Esophagus mucosa (tissue), 1 donor: ENCODE measurements around the gene CACNB2. TPM values are rescaled to one million over a fixed set of nuclear protein-coding genes. Genes with fewer than 3 reads are reported as not detected.

Experiments
- ATAC-seq: fragments of 200-7000 bp; cut with Tn5 transposase; one replicate; pipeline ENCODE4 v1.9.1; 2020
- total RNA-seq: library from RNA; stranded (reverse); gene quantifications from one replicate; pipeline ENCODE4 v1.2.4, GENCODE V29; 2023
- donor health status: DM: yes; HTN: yes; CAD: no.

CACNB2 gene
- total RNA-seq, 1 donor from 2014 or later: 0.40 TPM

DNA sequence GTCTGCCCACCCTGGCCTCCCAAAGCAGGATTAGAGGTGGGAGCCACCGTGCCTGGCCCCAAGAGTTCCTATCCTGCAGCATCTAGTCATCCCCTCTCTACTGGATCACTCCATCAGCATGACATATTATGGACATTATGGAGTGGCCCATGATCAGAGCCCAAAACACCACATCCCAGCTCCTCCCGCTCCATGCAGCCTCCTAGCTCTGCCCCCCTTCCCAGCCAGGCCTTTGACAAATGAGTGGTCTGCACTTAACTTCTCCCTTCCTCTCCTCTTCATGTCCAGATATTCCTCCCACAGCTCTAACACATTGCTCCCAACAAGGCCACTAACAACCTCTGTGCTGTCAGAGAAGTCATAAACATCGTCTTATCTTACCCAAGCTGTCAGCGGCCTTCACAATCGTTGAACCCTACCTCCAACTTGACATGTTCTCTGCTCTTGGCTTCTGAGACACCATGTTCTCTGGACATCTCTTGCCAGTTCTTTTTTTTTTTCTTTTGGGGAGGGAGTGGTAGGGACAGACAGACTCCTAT lies 323.5 kb downstream of the CACNB2 start:
- no peak for ATAC-seq

DNA sequence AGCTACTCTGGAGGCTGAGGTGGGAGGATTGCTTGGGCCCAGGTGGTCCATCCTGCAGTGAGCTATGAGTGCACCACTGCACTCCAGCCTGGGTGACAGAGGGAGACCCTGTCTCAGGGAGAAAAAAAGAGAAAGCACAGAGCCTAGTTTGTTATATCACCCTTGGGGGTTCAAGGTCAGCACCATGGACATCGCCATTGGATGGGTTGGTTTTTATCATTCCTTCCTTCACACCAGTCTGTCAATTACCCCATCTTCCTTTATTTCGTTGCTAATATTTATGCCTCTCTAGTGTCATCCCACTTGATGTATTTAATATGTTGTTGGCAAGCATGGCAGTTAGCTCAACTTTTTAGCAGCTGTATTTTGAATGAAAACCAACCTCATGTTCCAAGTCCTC lies 328.9 kb downstream of the CACNB2 start:
- no peak for ATAC-seq

DNA sequence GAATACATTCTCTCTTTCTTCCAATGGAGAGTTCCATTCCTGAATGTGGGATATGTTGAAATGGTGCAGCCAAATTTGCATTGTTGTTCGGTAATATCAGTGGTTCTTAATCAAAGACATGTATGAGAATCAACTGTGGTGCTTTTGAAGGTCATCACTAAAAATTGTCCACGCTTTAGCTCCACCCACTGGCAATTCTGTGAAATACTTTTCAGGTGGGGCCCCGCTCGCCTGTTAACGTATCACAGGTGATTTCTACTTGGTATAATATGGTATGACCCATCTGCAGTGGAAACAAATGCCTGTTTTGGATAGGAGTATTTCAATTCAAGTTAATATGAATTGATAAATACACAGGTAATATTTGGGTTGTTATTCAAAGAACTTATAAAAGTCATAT lies 332.8 kb downstream of the CACNB2 start:
- no peak for ATAC-seq

DNA sequence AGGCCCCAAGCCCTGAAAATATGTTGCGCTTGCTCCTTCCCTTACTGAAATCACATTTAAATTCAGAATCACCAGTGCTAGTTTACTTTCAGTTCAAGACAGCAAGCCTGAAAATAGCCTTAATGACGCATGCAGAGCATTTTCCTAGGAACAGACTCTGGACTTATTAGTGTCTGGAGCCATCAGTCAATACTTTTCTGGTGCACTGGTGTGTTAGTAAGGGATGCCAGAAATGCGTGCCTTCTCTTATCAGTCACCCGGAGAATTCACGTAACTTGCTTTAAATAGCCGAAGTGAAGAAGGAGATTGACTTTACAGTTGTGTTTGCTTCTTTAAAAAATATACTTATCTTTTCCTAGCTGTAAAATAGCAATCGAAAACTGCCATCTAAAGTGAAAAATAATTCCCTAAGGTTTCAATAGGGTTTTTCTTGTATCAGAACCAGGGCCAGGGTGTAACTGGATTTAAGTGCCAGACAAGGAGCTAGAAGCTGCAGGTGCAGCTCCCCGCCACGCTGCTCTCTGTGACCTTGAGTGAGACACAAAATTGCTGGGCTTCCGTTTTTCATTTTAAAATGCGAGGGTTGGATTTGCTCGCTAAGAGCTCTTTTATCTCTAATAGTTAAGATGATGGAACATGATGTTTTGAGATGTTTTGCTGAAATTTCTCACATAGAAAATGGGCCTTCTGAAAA lies 333.3 kb downstream of the CACNB2 start:
- no peak for ATAC-seq

DNA sequence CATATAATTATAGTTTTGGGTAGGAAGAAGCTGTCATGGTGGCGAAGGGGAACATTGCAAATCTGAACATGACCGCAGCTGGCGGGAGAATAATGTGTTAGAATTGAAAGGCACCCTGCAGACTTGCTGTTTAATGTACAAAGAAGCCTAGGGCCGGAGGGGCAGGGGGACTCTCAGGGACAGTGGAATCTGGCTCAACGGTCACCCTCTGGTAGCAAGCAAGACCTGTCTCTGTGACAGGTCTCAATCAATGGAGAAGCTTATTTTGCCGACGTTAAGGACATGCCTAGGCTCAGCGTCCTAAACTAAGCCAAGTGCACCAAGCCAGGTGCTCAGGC lies 333.9 kb downstream of the CACNB2 start:
- ATAC-seq: no peak

DNA sequence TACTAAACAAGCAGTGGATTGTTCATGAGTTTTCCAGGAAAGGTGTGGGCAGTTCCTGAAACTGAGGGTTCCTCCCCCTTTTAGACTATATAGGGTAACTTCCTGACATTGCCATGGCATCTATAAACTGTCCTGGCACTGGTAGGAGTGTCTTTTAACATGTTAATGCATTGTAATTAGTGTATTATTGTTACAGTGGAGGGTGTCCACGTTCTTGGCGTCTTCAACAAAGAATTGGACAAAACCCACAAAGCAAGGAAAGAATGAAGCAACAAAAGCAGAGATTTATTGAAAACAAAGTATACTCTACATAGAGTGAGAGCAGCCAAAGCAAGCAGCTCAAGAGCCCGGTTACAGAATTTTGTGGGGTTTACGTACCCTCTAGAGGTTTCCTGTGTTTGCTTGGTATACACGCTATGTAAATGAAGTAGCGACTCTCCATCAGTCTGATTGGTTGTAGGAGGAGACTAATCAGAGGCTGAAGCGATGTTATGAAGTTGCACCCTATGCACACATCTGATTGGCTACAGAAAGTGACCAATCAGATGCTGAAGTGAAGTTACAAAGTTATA lies 335.9 kb downstream of the CACNB2 start:
- no peak for ATAC-seq

DNA sequence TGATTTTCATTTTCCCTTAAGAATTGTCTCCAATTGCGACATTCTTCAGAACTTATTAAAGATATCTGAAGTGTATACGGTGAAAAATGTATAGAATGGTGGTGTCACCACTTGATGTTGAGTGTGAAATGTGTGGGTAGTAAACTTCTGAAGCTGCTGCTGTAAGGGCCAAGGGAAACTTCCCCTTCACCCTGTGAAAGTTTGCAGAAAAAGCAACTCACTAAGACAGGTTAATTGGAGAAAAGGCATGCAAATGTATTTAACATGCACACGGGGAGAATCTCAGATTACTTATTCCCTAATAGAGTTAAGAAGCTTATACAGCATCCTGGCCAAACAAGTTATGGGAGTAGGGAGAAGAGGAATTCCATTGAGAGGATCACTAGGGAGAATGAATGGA lies 338.1 kb downstream of the CACNB2 start:
- no peak for ATAC-seq

DNA sequence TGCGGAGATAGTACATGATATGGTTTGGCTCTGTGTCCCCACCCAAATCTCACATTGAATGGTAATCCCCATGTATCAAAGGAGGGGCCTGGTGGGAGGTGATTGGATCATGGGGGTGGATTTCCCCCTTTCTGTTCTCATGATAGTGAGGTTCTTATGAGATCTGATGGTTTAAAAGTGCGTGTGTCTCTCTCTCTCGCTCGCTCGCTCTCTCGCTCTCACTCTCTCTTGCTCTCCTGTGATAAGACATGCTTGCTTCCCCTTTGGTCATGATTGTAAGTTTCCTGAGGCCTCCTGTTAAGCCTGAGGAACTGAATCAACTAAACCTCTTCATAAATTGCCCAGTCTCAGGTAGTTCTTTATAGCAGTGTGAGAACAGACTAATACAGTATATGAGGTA lies 339.3 kb downstream of the CACNB2 start:
- ATAC-seq: no peak

DNA sequence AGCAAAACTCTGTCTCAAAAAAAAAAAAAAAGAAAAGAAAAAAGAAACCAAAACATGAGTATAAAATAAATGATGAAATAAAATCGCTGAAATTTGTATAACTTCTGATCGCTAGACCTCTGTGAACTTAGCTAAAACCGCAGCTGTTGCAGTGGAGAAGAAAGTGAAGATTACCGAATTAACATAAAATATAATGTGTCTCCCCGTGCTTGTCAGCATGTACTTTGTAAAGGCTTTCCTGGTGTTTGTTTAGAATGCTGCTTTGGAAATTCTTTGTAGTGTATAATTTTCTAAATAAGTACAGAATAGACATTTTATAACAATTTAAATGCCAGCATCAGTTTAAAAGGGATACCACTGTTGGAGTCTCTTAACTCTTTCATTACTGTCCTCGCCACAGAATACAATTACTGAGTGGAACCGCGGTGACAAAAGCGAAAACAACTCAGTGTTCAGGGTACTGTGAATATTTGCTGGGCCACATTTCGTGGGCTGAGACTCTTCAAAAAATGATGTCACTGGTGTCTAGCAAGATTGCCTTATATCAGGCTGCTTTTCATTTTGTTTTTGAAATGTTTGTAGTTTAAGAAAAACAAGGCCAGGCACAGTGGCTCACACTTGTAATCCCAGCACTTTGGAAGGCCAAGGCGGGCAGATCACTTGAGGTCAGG lies 343.4 kb downstream of the CACNB2 start:
- ATAC-seq: no peak

DNA sequence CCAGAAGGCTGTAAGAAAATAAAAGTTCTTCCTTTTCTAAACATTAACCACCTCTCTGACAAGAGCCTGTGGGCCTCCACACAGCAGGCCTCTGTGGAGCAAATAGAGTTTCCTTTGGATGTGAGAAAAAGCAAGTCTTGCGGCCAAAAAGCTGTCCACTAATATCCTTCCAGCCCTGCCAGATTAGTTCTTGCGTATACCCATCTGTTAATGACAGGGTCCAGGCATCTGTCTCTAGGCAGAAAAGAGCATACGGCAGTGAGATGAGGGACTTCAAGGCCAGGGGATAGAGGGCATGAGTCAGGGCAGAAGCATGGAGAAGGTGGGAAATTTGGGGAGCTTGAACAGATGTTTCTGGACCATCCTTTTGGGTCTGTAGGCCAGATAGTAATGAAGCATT lies 346.2 kb downstream of the CACNB2 start:
- ATAC-seq: no peak

DNA sequence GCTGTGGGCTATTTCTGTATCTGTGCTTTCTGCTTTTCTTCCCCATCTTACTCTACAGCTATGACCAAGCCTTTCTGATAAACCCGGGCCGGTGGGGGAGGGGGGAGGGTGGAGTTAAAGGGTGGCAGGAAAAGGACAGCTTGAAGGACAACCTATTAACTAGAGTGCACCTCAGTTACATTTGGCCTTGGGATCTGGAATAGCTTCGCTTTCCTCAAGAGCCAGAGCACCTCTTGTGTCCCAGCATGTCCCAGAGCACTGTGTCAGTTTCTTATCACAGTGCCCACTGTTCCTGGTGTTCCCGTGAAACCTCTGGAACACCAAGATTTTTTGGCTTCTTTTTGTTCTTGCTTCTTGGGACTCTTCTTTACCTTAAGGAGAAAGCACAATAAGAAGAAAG lies 350.5 kb downstream of the CACNB2 start:
- ATAC-seq: no peak

DNA sequence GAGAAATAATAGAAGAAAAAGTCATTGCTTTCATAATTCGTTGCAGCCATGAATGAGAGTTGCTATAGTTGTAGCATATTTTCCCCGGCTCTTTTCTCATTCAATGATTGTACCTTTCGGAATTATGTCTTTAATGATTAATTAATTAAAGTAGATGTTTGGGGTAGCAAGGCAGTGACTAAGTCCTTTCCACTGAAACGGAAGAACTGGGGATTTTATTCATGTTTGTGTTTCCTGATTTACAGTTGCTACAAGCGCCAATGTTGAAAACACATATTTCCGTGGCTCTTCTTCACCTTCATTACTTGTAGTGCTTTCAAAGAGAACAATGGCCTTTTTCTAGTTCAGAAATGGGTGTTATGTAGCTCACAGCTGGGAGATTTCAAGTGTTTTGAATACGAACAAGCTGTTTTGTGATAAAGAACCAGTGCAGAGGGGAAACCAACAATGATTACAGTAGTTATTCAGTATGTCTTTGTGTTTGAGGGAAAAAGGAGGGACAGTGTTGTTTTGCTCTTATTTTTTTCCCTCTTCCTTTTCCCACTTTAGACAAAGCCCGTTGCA lies 357.7 kb downstream of the CACNB2 start:
- ATAC-seq: no peak

DNA sequence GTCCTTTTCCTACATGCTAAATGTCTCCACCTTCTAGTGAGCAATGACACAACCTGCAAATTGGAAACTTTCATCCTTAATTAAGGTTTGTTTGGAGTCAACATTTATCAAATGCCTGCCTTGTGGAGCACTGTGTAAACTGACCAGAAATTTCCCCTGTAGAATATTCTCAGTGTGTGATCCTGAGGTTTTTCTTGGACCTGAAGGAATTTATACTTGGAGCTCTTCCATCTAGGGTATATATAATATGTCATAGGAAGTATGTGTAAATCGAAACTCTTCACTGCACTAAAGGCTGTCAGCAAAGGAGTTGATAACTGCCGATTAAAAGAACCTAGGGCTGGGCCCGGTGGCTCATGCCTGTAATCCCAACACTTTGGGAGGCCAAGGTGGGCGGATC lies 358.8 kb downstream of the CACNB2 start:
- no peak for ATAC-seq

DNA sequence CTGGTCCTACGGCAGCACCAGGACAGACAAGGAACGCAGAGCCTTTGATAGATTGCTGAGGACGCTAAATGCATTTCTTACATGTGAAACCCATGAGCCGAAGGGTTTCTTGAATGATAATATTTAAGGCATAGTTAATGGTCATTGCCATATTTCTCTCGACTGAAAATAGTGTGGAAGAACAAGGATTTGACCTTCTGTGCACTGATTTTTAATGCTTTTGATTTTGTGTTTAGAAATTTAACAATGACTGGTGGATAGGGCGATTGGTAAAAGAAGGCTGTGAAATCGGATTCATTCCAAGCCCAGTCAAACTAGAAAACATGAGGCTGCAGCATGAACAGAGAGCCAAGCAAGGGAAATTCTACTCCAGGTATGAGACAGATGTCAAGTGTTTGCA lies 360.4 kb downstream of the CACNB2 start:
- no peak for ATAC-seq

DNA sequence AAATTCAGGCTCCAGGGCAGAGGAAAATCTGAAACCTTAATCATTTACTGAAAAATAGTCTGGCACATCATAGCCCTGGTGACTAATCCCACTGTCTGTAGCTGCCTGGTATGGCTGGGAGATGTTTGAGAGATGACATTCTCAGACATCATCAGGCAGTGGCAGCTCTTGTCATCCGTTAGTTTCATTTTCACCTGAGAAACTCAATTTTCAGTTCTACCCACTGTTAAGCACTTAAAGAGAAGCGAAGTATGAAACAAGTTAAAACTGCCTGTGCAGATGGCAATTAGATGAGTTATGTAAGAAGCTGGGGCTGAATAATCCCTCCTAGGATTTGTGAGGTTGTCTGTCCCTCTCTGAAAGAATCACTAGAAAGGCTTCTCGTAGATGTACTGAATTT lies 361.0 kb downstream of the CACNB2 start:
- no peak for ATAC-seq

DNA sequence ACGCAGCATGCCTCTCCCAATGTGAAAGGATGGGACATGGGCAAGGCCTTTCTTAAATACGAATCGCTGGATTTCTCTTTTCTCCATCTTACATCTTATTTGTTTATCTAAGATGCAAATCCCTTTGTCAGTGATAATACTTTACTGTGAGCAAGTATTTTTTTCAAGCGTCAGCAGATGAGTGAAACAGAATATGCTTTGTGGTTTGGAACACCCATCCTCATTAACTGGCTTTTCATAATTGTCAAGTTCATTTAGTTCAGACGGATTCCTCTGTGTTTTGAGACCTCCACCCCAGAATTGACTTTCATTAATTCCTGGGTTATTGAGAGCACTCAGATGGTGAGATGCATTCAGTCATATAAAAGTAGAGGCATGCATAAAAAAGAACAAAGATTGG lies 361.4 kb downstream of the CACNB2 start:
- ATAC-seq: no peak

DNA sequence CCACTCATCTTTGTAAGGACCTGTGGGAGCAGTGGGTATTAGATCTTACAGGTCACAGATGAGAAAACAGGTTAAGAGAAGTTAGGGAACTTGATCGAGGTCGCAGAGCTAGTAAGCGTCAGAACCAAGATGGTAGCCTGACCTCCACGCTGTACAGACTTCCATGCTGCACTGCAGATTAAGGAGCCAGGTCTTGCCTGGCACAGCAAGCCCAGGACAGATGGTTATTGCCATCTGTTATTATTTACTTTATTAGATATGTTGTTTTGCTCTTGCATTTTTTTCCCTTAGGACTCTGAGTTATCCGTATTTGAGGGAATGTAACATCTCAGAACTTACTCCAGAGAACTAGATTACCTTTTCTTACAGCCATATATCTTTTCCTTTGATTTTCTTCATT lies 363.9 kb downstream of the CACNB2 start:
- no peak for ATAC-seq

DNA sequence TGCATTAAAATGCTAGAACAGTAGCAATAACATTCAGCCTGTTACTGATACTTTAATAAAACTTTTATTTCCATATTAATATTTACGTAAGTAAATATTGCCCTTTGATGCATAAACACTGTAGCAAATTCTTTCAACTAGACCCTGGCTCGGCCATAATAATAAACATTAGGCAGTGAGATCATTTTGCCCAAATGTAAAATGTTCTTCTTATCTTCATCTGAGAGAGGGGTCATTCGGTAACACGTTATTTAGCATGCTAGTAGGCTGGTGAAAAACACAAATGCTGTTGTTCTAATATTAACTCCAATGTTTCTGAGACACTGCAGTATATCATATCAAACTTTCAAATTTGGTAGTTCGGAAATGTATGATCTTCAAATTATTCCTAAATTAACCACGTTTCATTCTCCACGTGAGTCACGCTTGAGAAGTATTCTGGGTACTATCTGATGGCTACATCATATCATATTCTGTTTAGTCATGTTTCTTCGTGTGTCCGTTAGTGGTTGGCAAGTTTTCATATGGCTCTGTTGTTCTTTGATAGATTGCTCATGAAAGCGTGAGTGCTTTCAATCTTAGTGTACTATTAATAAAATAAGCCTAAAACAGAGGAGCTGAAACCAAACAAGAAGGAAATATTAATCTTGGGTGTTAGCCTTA lies 365.4 kb downstream of the CACNB2 start:
- no peak for ATAC-seq

DNA sequence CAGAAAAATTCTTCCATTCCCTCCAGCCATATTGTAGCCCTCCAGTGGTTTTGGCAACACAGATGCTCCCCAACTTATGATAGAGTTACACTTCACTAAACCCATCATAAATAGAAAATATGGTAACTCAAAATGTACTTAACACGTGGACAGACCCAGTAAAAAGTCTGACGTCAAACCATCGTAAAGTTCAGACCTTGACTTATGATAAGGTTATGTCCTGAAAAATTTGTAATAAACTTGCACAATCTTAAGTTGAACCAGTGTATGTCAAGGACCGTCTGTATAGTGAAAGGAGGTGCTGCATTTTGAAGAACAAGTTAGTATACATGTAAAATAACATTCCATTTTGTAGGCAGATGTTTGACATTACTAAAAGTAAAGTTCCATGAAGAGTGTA lies 368.4 kb downstream of the CACNB2 start:
- ATAC-seq: no peak

DNA sequence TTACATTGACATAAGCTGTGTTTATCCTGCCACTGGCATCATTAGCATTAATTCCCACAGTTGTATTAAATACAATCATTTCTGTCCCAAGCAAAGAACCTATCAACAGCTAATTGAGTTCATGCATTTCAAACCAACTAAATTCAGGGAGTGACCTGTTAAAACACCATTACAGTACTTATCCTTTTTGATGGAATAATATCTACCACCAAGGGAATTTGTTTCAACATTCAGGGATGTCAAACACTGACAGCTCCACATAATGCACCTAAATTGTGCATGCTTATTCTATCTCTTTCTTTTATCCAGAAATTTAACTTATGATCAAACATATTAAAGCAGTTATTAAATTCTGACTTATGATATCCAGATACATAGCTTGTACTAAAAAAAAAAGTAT lies 374.3 kb downstream of the CACNB2 start:
- no peak for ATAC-seq

DNA sequence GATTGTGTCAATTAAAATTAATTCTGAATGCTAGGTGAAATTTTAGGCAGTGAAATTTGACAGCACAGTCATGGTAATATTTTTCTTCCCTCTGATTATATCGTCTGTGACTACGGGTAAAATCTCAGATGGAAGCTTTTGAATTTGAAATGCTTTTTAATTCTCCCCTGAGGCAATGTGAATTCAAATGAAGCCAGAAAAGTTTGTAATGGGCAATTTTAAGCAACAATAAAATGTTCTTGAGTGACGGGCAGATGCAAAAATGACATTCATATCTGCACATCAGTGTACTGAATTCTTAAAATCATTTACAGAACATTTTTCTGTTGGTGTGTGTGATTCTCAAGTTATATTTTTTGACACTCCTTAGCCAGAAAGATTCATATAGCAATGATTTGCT lies 376.6 kb downstream of the CACNB2 start:
- no peak for ATAC-seq

DNA sequence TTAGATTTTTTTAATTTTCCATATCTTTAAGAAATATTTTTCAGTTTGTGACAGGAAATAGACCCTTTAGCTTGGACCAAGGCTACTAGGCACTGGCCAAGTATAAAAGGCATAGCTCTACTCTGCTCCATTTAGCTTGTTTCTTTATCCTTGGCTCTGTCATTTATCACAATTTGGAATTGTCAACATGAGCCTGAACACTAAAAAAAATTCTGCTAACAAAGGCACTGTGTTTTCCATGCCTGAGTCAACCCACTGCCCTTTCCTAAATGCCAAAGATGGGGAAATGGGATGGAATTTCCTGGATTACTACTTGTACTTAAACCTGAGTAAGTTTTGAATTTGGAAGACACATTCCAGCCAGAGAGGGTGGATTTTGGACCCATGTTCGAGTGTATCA lies 382.8 kb downstream of the CACNB2 start:
- ATAC-seq: no peak

DNA sequence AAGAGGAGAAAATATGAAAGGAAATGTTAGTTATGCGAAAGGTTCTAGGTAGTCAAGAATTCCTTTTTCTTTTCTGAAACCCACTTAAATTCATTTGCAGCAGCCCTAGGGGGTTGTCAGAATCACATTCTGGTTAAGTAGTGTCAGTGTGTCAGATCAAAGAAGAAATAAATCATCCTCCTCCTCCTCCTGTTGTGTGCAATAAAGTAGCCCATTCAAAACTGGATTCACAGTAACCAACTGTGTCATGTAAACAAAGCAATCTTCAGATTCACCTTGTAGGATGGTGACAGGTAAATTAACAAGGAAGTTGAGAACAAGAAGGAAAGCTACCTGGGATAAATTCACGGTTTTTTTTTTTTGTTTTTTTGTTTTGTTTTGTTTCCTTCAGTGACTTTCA lies 383.6 kb downstream of the CACNB2 start:
- ATAC-seq: no peak
